ENCODE data around the gene PTPN3.

- TF ChIP-seq, protein P1, sequence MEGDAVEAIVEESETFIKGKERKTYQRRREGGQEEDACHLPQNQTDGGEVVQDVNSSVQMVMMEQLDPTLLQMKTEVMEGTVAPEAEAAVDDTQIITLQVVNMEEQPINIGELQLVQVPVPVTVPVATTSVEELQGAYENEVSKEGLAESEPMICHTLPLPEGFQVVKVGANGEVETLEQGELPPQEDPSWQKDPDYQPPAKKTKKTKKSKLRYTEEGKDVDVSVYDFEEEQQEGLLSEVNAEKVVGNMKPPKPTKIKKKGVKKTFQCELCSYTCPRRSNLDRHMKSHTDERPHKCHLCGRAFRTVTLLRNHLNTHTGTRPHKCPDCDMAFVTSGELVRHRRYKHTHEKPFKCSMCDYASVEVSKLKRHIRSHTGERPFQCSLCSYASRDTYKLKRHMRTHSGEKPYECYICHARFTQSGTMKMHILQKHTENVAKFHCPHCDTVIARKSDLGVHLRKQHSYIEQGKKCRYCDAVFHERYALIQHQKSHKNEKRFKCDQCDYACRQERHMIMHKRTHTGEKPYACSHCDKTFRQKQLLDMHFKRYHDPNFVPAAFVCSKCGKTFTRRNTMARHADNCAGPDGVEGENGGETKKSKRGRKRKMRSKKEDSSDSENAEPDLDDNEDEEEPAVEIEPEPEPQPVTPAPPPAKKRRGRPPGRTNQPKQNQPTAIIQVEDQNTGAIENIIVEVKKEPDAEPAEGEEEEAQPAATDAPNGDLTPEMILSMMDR (conservative IDR thresholded peaks at IDR 0.05): no peak
- TF ChIP-seq EZH2 (IDR thresholded peaks at IDR 0.05; ENCODE audit: low read depth): no peak
Measured at GRCh38 chr9:109513871-109514270, 15.8 kb upstream of the PTPN3 start.
